Skeletal muscle tissue (tissue), 4 donors: ENCODE results near the gene IARS1. TPM values are rescaled to one million over a fixed set of nuclear protein-coding genes. Genes with fewer than 3 reads are reported as not detected.

ENCODE experiments used
- H3K27ac ChIP-seq: one replicate; pipeline ENCODE4 v1.7.0; 2013; ENCODE audit warnings: mild to moderate bottlenecking, low read depth, low read length, inconsistent platforms
- H3K27me3 ChIP-seq, 3 donors: one replicate each; pipeline ENCODE4 v1.7.0; 2013; ENCODE audit warnings: low read length in 3 of 3; ENCODE audit not compliant: control insufficient read depth in 3 of 3, insufficient read depth in 3 of 3
- H3K36me3 ChIP-seq, 3 donors: one replicate each; pipeline ENCODE4 v1.7.0; 2013; ENCODE audit warnings: low read length in 3 of 3; ENCODE audit not compliant: control insufficient read depth in 3 of 3, insufficient read depth in 3 of 3
- H3K4me1 ChIP-seq, 3 donors: one replicate each; pipeline ENCODE4 v1.7.0; 2013; ENCODE audit warnings: low read length in 3 of 3, mild to moderate bottlenecking in 3 of 3; ENCODE audit not compliant: control insufficient read depth in 3 of 3, insufficient read depth in 3 of 3
- H3K4me3 ChIP-seq, 3 donors: one replicate each; pipeline ENCODE4 v1.7.0; 2013; ENCODE audit warnings: low read length in 3 of 3
- H3K9ac ChIP-seq, 3 donors: one replicate each; pipeline ENCODE4 v1.7.0; 2013; ENCODE audit warnings: low read length in 3 of 3, mild to moderate bottlenecking in 3 of 3, moderate library complexity in 2 of 3, low read depth in 1 of 3
- H3K9me3 ChIP-seq, 3 donors: one replicate each; pipeline ENCODE4 v1.7.0; 2013; ENCODE audit warnings: low read length in 3 of 3; ENCODE audit not compliant: control insufficient read depth in 3 of 3
- total RNA-seq: library from RNA; depleted of rRNA; stranded (reverse); fragments of >200 nt; gene quantifications from one replicate; pipeline ENCODE4 v1.2.3, GENCODE V29; 2014
- donor health status: Osteomylitis.

Gene IARS1
- total RNA-seq, 1 donor from 2014 or later, result 125 TPM

DNA sequence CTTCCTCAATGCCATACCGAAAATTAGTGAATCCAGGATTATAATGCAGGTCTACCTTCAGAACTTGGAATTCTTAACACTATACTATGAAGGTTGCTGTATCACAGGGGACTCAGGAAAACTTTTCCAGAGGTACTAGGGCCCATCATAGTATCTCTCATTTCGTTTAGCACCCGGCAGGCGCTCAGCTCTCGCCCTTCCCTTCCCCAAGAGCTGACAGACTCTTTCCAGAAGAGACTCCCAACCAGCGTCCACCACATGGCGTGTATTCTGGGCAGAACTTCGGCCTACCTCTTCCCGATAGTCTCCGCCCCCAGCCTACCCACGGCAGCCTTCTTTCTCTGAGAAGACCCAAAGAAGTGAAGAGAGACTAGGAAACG is 31.4 kb upstream of the IARS1 start:
- Histone ChIP-seq H3K4me1 (peaks cover 16 to 27% (median 22%) of the 10 kb centered on the region in 3 donors), H3K9ac (peak overlapping the region; percentile 96 to 100 (median 98)), H3K4me3 (peak overlapping the region; percentile 81 to 98 (median 93)), H3K9me3 (no peaks in the 10 kb centered on the region), H3K27ac (peak overlapping the region; percentile 98), H3K36me3 (peaks cover 7 to 31% (median 18%) of the 10 kb centered on the region in 3 donors), H3K27me3 (no peaks in the 10 kb centered on the region)

- no peaks in the 10 kb centered on the region for H3K9me3 ChIP-seq
- H3K27ac ChIP-seq, result peak overlapping the region; percentile 98
- peak overlapping the region; percentile 96 to 100 (median 98) for H3K9ac ChIP-seq
- peak overlapping the region; percentile 81 to 98 (median 93) for H3K4me3 ChIP-seq
- H3K36me3 ChIP-seq, result peaks cover 11 to 36% (median 22%) of the 10 kb centered on the region in 3 donors
- peaks cover 16 to 27% (median 22%) of the 10 kb centered on the region in 3 donors for H3K4me1 ChIP-seq
- no peaks in the 10 kb centered on the region for H3K27me3 ChIP-seq
These were observed 30.9 kb upstream of the IARS1 start for GRCh38 chr9:92324431-92324830.

GRCh38 chr9:92315456-92315855 is 22.0 kb upstream of the IARS1 start:
- Histone ChIP-seq H3K9me3 (no peaks in the 10 kb centered on the region), H3K36me3 (peaks cover 25 to 53% (median 49%) of the 10 kb centered on the region in 3 donors), H3K9ac (no peak overlapping the region), H3K27ac (no peak overlapping the region), H3K4me3 (no peak overlapping the region), H3K27me3 (no peaks in the 10 kb centered on the region), H3K4me1 (peaks cover 7 to 24% (median 11%) of the 10 kb centered on the region in 3 donors)

- Histone ChIP-seq H3K4me3 (peak overlapping the region in 2 of 3 donors; percentile 2 to 33), H3K4me1 (peaks cover 7 to 26% (median 11%) of the 10 kb centered on the region in 3 donors), H3K36me3 (peaks cover 26 to 54% (median 51%) of the 10 kb centered on the region in 3 donors), H3K9me3 (no peaks in the 10 kb centered on the region), H3K27me3 (no peaks in the 10 kb centered on the region), H3K9ac (peak overlapping the region in 2 of 3 donors; percentile 35 to 60), H3K27ac (peak overlapping the region; percentile 93)
These were observed 20.1 kb upstream of the IARS1 start for GRCh38 chr9:92313624-92314012.

GRCh38 chr9:92312887-92313623 is 19.6 kb upstream of the IARS1 start:
- peaks cover 26 to 57% (median 55%) of the 10 kb centered on the region in 3 donors for H3K36me3 ChIP-seq
- peak overlapping the region; percentile 2 to 60 (median 35) for H3K9ac ChIP-seq
- H3K4me1 ChIP-seq, result peaks cover 7 to 26% (median 11%) of the 10 kb centered on the region in 3 donors
- H3K9me3 ChIP-seq, result no peaks in the 10 kb centered on the region
- H3K27ac ChIP-seq, result peak overlapping the region; percentile 93
- peak overlapping the region in 2 of 3 donors; percentile 2 to 33 for H3K4me3 ChIP-seq
- no peaks in the 10 kb centered on the region for H3K27me3 ChIP-seq

DNA sequence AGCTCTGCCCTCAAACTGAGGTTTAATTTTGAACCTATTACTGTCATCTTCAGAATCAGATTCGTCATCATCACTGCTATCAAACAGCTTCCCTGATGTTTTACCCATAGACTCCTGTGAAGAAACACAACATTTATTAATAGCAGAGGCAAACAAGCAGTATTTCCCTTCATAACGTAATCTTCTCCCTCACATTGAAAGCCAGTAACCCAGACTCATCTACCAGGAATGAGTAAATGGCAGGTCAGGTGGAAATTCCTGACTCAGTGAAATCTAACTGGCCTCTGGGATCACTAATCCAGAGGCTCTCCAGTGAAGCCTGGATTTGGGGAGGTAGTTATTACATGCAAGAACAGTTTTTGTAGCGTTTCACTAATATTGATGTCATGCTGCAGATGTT is 17.1 kb upstream of the IARS1 start:
- no peaks in the 10 kb centered on the region for H3K9me3 ChIP-seq

GRCh38 chr9:92308893-92309292 is 15.4 kb upstream of the IARS1 start:
- Histone ChIP-seq H3K9me3 (no peaks in the 10 kb centered on the region), H3K36me3 (peaks cover 30 to 68% (median 66%) of the 10 kb centered on the region in 3 donors), H3K9ac (no peak overlapping the region), H3K4me1 (peaks cover 7 to 22% (median 11%) of the 10 kb centered on the region in 3 donors), H3K27ac (no peak overlapping the region), H3K4me3 (no peak overlapping the region), H3K27me3 (no peaks in the 10 kb centered on the region)

More for the DNA sequence above, 17.1 kb upstream of the IARS1 start:
- Histone ChIP-seq H3K4me1 (peaks cover 7 to 26% (median 11%) of the 10 kb centered on the region in 3 donors), H3K27ac (no peak overlapping the region), H3K9ac (no peak overlapping the region), H3K27me3 (no peaks in the 10 kb centered on the region), H3K36me3 (peaks cover 21 to 59% (median 57%) of the 10 kb centered on the region in 3 donors), H3K4me3 (no peak overlapping the region)

DNA sequence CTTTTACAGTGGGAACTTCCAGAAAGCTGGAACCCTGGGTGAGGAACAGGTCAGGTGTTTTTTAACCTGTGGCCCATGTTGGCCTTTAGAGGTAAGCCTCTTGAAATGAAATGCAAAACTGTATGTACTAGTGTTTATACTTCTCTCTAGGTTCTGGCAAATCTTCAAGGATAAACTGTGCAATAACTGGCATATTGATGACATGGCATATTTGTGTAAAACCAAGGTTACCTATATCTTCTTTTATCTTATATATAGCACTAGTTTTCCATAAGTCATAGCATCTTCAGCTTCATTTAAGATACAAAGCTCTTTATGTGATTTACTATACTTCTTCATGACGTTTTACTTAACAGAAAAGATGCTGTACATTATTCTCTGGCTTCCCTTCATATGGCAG is 7.4 kb upstream of the IARS1 start:
- no peak overlapping the region for H3K4me3 ChIP-seq
- H3K4me1 ChIP-seq, result no peaks in the 10 kb centered on the region
- no peak overlapping the region for H3K9ac ChIP-seq
- no peaks in the 10 kb centered on the region for H3K27me3 ChIP-seq
- H3K9me3 ChIP-seq, result no peaks in the 10 kb centered on the region
- peaks cover 37 to 72% (median 52%) of the 10 kb centered on the region in 3 donors for H3K36me3 ChIP-seq
- no peak overlapping the region for H3K27ac ChIP-seq

GRCh38 chr9:92299116-92299515 is 5.6 kb upstream of the IARS1 start:
- Histone ChIP-seq H3K9me3 (no peaks in the 10 kb centered on the region), H3K36me3 (peaks cover 24 to 59% (median 34%) of the 10 kb centered on the region in 3 donors), H3K27ac (no peak overlapping the region)

DNA sequence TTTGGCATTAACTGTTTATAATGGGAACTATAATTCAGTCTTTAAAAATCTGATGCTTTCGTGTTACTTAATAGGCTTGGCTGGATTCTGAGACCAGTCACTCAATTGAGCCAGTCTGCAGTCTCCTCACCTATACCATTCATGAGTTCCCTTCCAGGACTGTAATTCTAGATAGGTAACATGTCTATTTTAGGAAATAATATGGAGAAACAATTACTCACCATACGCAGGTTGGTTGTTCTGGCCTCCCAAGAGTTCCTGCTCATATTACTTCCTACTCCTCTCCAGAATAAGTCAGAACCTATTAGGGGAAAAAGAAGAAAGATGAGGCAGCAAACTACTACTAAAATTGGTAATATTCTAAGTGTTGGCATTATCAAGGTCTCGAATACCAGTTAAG is 4.5 kb upstream of the IARS1 start:
- H3K9ac ChIP-seq, result no peak overlapping the region
- H3K27ac ChIP-seq, result no peak overlapping the region
- no peaks in the 10 kb centered on the region for H3K9me3 ChIP-seq
- peaks cover 19 to 50% (median 28%) of the 10 kb centered on the region in 3 donors for H3K36me3 ChIP-seq
- no peak overlapping the region for H3K4me3 ChIP-seq
- peaks cover 7 to 11% (median 7%) of the 10 kb centered on the region in 3 donors for H3K4me1 ChIP-seq
- no peaks in the 10 kb centered on the region for H3K27me3 ChIP-seq

More at GRCh38 chr9:92299116-92299515, 5.6 kb upstream of the IARS1 start:
- Histone ChIP-seq H3K27me3 (no peaks in the 10 kb centered on the region), H3K4me1 (peaks cover 6% of the 10 kb centered on the region in 3 donors), H3K4me3 (no peak overlapping the region), H3K9ac (no peak overlapping the region)
